OCI-LY3 (cell line): ENCODE data around the gene ZFC3H1.
A peak's percentile ranks its signal among the peaks of the same experiment; 100 is the strongest.
"Not testable (repeated sequence)": the region's sequence is repeated elsewhere in the genome, so short reads cannot be mapped to it uniquely, and the experiment has no call there.

Source experiments
- H2AFZ ChIP-seq: fragments of 200-600, 300-600 bp; shearing (Covaris generic); 2 replicates; pipeline ENCODE4 v1.6.0; 2014; ENCODE audit warnings: antibody characterized with exemption, low read depth, low read length
- H3K27ac ChIP-seq: fragments of 200-600, 300-600 bp; sonication (generic); 2 replicates; pipeline ENCODE4 v1.5.1; 2014; ENCODE audit warnings: mild to moderate bottlenecking, low read length, moderate library complexity, mixed read lengths
- H3K27me3 ChIP-seq: fragments of 200-600, 300-600 bp; sonication (generic); 2 replicates; pipeline ENCODE4 v1.6.1; 2014; ENCODE audit warnings: low read depth, low read length, mixed read lengths
- H3K36me3 ChIP-seq: fragments of 200-600, 300-600 bp; sonication (generic); replicated peaks from 2 replicates; pipeline ENCODE3; 2014; ENCODE audit warnings: low read depth, low read length, mixed read lengths
- H3K4me1 ChIP-seq: fragments of 300-600, 200-600 bp; sonication (generic); 2 replicates; pipeline ENCODE4 v1.6.1; 2014; ENCODE audit warnings: low read length, mixed read lengths
- H3K4me2 ChIP-seq: fragments of 200-600, 300-600 bp; sonication (generic); 2 replicates; pipeline ENCODE4 v1.6.1; 2014; ENCODE audit warnings: low read length, mixed read lengths
- H3K4me3 ChIP-seq: fragments of 300-600, 200-600 bp; sonication (generic); 2 replicates; pipeline ENCODE4 v1.5.1; 2014; ENCODE audit warnings: antibody characterized with exemption, mild to moderate bottlenecking, low read length, moderate library complexity
- H3K79me2 ChIP-seq: fragments of 300-600, 200-600 bp; shearing (Covaris generic); 2 replicates; pipeline ENCODE4 v1.6.1; 2014; ENCODE audit warnings: mild to moderate bottlenecking, low read length, mixed read lengths
- H3K9ac ChIP-seq: fragments of 300-600, 200-600 bp; shearing (Covaris generic); 2 replicates; pipeline ENCODE4 v1.6.0; 2014; ENCODE audit warnings: mild to moderate bottlenecking, low read length, moderate library complexity
- H3K9me3 ChIP-seq: fragments of 200-600, 300-600 bp; shearing (Covaris generic); 2 replicates; pipeline ENCODE4 v1.6.1; 2014; ENCODE audit warnings: low read length, mixed read lengths; ENCODE audit not compliant: insufficient read depth
- H4K20me1 ChIP-seq: fragments of 200-600, 300-600 bp; sonication (generic); 2 replicates; pipeline ENCODE4 v1.6.1; 2016; ENCODE audit warnings: low read length, mixed read lengths; ENCODE audit not compliant: insufficient read depth
- EZH2phosphoT487 ChIP-seq: fragments of 200-600 bp; shearing (Covaris generic); IDR thresholded peaks from 2 replicates; pipeline ENCODE4 v1.6.1; 2018; ENCODE audit warnings: antibody characterized with exemption, mixed run types, low read depth
- TF ChIP-seq, protein P1 (sequence below): fragments of 200-600, 300-600 bp; sonication (generic); IDR thresholded peaks from 2 replicates; pipeline ENCODE4 v1.5.1; 2014; ENCODE audit warnings: antibody characterized with exemption, low read length, low read depth

Gene ZFC3H1

GRCh38 chr12:71694099-71694820 is 30.6 kb upstream of the ZFC3H1 start:
- H4K20me1 ChIP-seq = no peaks in the 10 kb centered on the region
- peaks cover 26% of the 10 kb centered on the region for H3K4me1 ChIP-seq
- H3K4me2 ChIP-seq = peak overlapping the region; percentile 25
- no peak overlapping the region for H2AFZ ChIP-seq
- H3K27ac ChIP-seq = 0 out of 2 replicates have a peak overlapping the region, but pooled peaks have one; percentile 10
- no peaks in the 10 kb centered on the region for H3K27me3 ChIP-seq
- no peak overlapping the region for H3K4me3 ChIP-seq
- H3K9ac ChIP-seq = no peak overlapping the region
- no peaks in the 10 kb centered on the region for H3K79me2 ChIP-seq
- no peaks in the 10 kb centered on the region for H3K9me3 ChIP-seq
- TF ChIP-seq, protein P1, sequence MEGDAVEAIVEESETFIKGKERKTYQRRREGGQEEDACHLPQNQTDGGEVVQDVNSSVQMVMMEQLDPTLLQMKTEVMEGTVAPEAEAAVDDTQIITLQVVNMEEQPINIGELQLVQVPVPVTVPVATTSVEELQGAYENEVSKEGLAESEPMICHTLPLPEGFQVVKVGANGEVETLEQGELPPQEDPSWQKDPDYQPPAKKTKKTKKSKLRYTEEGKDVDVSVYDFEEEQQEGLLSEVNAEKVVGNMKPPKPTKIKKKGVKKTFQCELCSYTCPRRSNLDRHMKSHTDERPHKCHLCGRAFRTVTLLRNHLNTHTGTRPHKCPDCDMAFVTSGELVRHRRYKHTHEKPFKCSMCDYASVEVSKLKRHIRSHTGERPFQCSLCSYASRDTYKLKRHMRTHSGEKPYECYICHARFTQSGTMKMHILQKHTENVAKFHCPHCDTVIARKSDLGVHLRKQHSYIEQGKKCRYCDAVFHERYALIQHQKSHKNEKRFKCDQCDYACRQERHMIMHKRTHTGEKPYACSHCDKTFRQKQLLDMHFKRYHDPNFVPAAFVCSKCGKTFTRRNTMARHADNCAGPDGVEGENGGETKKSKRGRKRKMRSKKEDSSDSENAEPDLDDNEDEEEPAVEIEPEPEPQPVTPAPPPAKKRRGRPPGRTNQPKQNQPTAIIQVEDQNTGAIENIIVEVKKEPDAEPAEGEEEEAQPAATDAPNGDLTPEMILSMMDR = no peak
- no peak for TF ChIP-seq EZH2phosphoT487
- H3K36me3 ChIP-seq = peaks cover 9% of the 10 kb centered on the region

- Histone ChIP-seq H3K4me1 (peaks cover 24% of the 10 kb centered on the region), H3K4me2 (peak overlapping the region; percentile 25)
- not testable (repeated sequence) for H4K20me1 ChIP-seq, H3K4me3 ChIP-seq, H3K36me3 ChIP-seq, H2AFZ ChIP-seq, H3K79me2 ChIP-seq, H3K27me3 ChIP-seq, H3K27ac ChIP-seq, H3K9ac ChIP-seq, H3K9me3 ChIP-seq
Measured at GRCh38 chr12:71693651-71694050, 30.0 kb upstream of the ZFC3H1 start.

DNA sequence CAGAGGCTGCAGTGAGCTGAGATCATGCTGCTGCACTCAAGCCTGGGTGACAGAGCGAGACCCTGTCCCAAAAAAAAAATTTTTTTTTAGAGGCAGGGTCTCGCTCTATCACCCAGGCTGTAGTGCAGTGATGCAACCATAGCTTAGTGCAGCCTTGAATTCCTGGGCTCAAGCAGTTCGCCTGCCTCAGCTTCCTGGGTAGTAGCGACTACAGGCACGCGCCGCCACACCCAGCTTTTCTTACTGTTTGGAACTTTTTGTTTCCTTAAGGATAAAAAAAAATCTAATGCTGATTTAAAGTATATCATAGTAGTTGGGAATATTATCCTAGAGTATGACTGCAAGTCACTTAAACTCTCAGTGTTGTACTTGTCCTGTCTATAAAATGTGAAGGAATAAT is 29.5 kb upstream of the ZFC3H1 start:
- peaks cover 5% of the 10 kb centered on the region for H3K36me3 ChIP-seq
- H3K79me2 ChIP-seq = no peaks in the 10 kb centered on the region
- H3K27me3 ChIP-seq = no peaks in the 10 kb centered on the region
- H3K9me3 ChIP-seq = no peaks in the 10 kb centered on the region
- peak overlapping the region; percentile 25; the same call in 1 of the 2 replicates for H3K4me2 ChIP-seq
- peaks cover 25% of the 10 kb centered on the region for H3K4me1 ChIP-seq
- no peak overlapping the region for H3K27ac ChIP-seq
- no peak overlapping the region for H2AFZ ChIP-seq
- no peaks in the 10 kb centered on the region for H4K20me1 ChIP-seq
- no peak overlapping the region for H3K4me3 ChIP-seq
- H3K9ac ChIP-seq = no peak overlapping the region
- TF ChIP-seq, protein P1 = no peak

DNA sequence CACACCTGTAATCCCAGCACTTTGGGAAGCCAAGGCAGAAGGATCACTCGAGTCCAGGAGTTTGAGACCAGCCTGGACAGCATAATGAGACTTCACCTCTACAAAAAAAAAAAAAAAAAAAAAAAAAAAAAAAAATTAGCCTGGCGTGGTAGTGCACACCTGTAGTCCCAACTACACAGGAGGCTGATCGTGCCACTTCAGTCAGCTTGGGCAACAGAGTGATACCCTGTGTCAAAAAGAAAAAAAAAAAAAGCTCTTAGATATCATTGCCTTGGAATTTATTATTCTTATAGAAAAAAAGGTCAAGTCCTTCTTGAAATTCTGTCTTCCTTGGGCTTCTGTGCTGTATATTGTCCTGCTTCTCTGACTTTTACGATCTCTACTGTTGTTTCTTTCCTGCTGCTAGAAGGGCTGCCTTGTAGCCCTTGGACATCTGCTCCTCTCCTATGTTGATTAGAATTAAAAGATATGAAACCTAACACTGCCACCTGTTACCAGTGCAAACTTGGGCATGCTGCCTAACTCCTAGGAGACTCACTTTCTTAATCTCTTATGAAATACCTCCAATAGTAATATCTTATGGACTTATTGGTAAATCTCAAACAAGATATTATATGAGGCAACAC is 28.0 kb upstream of the ZFC3H1 start:
- H3K4me3 ChIP-seq = no peak overlapping the region
- H3K4me2 ChIP-seq = no peak overlapping the region
- peaks cover 5% of the 10 kb centered on the region; the same call in 1 of the 2 replicates for H3K79me2 ChIP-seq
- H4K20me1 ChIP-seq = no peaks in the 10 kb centered on the region
- H3K36me3 ChIP-seq = no peaks in the 10 kb centered on the region
- no peaks in the 10 kb centered on the region for H3K9me3 ChIP-seq
- H3K4me1 ChIP-seq = peaks cover 40% of the 10 kb centered on the region
- H3K27ac ChIP-seq = no peak overlapping the region
- H3K9ac ChIP-seq = no peak overlapping the region
- H2AFZ ChIP-seq = no peak overlapping the region
- H3K27me3 ChIP-seq = no peaks in the 10 kb centered on the region
- TF ChIP-seq, protein P1 = no peak
- no peak for TF ChIP-seq EZH2phosphoT487
